ENCODE measurements around the gene GARIN5B. TPM values are rescaled to one million over a fixed set of nuclear protein-coding genes. Genes with fewer than 3 reads are reported as not detected.

Gene GARIN5B
- total RNA-seq, 1 experiment from 2014 or later, result 0.13 TPM

DNA sequence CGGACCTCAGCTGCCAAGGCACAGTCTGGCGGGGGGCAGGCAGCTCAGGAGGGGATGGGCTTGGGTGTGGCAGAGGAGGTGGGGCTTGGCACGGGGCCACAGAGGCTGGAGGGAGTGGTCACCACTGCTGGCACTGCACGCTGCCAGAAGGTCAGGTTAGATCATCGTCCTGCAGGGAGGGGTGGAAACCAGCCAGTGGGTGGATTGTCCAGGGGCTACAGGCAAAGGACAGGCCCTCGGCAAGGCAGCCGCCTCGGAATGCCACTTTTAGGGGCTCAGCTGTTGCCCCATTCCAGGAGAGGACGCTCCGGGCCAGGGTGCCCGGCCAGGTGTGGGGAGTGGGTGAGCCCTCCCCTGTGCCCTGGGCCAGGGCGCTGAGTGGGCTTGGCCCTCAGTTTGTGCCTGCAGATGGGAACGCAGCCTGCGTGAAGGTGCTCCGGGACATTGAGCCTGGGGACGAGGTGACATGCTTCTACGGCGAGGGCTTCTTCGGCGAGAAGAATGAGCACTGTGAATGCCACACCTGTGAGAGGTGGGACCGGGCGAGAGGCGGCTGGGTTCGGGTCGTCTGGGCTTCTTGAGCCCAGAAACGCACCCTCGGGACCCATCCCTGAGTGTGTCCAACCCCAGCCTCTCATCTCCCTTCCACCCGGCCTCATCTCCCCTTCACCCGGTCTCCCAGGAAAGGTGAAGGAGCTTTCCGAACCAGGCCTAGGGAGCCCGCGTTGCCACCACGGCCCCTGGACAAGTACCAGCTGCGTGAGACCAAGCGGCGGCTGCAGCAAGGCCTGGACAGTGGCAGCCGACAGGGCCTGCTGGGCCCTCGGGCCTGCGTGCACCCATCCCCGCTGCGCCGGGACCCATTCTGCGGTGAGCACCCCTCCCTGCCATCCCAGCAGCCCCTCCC is 17.0 kb downstream of the GARIN5B start:
- no peaks in the 10 kb centered on the region for H4K20me1 ChIP-seq (ENCODE audit: control insufficient read depth, insufficient read depth, insufficient read length)
- no peak for TF ChIP-seq CTCF (conservative IDR thresholded peaks at IDR 0.05)
- no peak overlapping the region for H4K5ac ChIP-seq (ENCODE audit: insufficient read length, low read depth, low read length)
- no peak overlapping the region for H3K27ac ChIP-seq (ENCODE audit: insufficient read length, low read depth, low read length)
- H3K27me3 ChIP-seq (ENCODE audit: insufficient read depth, low read length), result no peaks in the 10 kb centered on the region
- H3K56ac ChIP-seq (ENCODE audit: insufficient read length, low read depth, low read length), result no peak overlapping the region
- H2BK120ac ChIP-seq (ENCODE audit: low read depth, low read length, poor library complexity, severe bottlenecking), result no peak overlapping the region
- H3K4ac ChIP-seq (ENCODE audit: low read depth, low read length), result no peak overlapping the region
- peaks cover 2% of the 10 kb centered on the region; the same call in 1 of the 2 replicates for H3K4me1 ChIP-seq (ENCODE audit: insufficient read depth, low read length)
- no peak overlapping the region for H4K91ac ChIP-seq (ENCODE audit: insufficient read length, low read depth, low read length)
- no peak overlapping the region for H2AK5ac ChIP-seq (ENCODE audit: insufficient read length, low read length)
- no peak overlapping the region for H2BK15ac ChIP-seq (ENCODE audit: low read depth, low read length)
- peaks cover 3% of the 10 kb centered on the region for H3K23me2 ChIP-seq (ENCODE audit: insufficient read length, low read depth, low read length, poor library complexity, severe bottlenecking)
- H4K8ac ChIP-seq (replicated peaks; ENCODE audit: insufficient read length, low read depth, low read length), result no peak overlapping the region
- H3K9me3 ChIP-seq (ENCODE audit: control insufficient read depth, low read depth, low read length), result no peaks in the 10 kb centered on the region
- H3K9ac ChIP-seq (ENCODE audit: extremely low read depth, insufficient read length, low read length), result no peak overlapping the region
- DNase-seq, result no peak
- H3K14ac ChIP-seq (ENCODE audit: insufficient read depth, low read length), result no peak overlapping the region
- no peak overlapping the region for H3K23ac ChIP-seq (ENCODE audit: insufficient read length, low read depth, low read length)
- WGBS (ENCODE audit: extremely low coverage, insufficient read length, low lambda C conversion rate), result no CpG with 5 or more reads among the region's 43 CpGs
- no peak overlapping the region for H2BK20ac ChIP-seq (ENCODE audit: low read depth, low read length, poor library complexity, severe bottlenecking)
- Mint-ChIP-seq H3K27ac (peak overlapping the region in 1 of 3 experiments; percentile 89; a peak in 1 of 7 replicates), H3K4me3 (no peak overlapping the region), H3K9me3 (no peaks in the 10 kb centered on the region), H3K27me3 (ENCODE audit: low read depth) (peaks cover 7% of the 10 kb centered on the region), H3K36me3 (ENCODE audit: insufficient read depth in 1 of 3, low read depth in 3 of 3) (peaks cover 27 to 58% (median 54%) of the 10 kb centered on the region in 3 experiments; a peak in 6 of 7 replicates), H3K4me1 (peaks cover 45 to 67% of the 10 kb centered on the region in 2 experiments)
- no peak overlapping the region for H2AFZ ChIP-seq (ENCODE audit: low read length)
- no peak overlapping the region for H3T11ph ChIP-seq (ENCODE audit: low read length)
- H3K79me2 ChIP-seq (ENCODE audit: insufficient read depth, low read length), result no peaks in the 10 kb centered on the region
- H3K79me1 ChIP-seq (ENCODE audit: insufficient read depth, low read depth, low read length, poor library complexity, severe bottlenecking), result no peaks in the 10 kb centered on the region
- H3K18ac ChIP-seq (ENCODE audit: insufficient read length, low read depth, low read length), result no peak overlapping the region
- no peak overlapping the region for H2BK5ac ChIP-seq (ENCODE audit: insufficient read length, low read length)
- no peak overlapping the region for H3K4me2 ChIP-seq (ENCODE audit: insufficient read depth, insufficient read length, low read length)
- no peak overlapping the region for H2BK12ac ChIP-seq (ENCODE audit: insufficient read length, low read depth, low read length)
